ENCODE results near the gene TNIK. TPM values are rescaled to one million over a fixed set of nuclear protein-coding genes. Genes with fewer than 3 reads are reported as not detected.

The TNIK gene
- total RNA-seq, 1 donor from 2014 or later, result 38.1 TPM

DNA sequence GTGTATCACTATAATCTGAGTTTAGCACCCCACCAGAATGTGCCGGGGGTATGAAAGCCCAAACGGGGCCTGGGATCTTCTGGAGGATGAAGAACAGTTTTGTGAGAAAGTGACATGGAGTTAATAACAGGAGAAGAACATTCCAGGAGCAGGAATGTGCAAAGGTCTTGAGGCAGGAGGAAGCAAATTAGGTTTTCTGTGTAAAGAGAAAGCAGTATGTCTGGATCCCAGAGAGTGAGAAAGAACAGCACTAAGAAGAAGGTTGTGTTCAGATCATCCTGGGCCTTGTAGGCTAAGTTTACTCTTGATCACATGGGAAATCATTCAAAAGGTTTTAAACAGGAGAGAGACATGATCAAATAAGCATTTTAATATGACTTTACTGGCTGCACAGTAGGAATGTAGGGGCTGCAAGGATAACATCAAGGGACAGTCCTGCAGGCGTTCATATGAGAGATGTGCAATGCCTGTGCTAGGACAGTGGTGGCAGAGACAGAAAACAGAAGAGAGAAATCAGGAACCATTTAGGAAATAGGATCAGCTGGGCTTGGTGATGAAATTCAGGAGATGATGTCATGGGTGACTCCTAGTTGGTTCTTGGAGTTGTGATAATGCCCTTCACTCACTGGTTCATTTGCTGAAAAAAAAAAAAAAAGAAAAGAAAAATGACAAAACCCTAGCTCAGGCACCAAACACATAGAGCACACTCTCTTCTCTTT, 113.5 kb downstream of the TNIK start:
- no peak overlapping the region for H3K27ac Mint-ChIP-seq
- TF ChIP-seq, protein P1, sequence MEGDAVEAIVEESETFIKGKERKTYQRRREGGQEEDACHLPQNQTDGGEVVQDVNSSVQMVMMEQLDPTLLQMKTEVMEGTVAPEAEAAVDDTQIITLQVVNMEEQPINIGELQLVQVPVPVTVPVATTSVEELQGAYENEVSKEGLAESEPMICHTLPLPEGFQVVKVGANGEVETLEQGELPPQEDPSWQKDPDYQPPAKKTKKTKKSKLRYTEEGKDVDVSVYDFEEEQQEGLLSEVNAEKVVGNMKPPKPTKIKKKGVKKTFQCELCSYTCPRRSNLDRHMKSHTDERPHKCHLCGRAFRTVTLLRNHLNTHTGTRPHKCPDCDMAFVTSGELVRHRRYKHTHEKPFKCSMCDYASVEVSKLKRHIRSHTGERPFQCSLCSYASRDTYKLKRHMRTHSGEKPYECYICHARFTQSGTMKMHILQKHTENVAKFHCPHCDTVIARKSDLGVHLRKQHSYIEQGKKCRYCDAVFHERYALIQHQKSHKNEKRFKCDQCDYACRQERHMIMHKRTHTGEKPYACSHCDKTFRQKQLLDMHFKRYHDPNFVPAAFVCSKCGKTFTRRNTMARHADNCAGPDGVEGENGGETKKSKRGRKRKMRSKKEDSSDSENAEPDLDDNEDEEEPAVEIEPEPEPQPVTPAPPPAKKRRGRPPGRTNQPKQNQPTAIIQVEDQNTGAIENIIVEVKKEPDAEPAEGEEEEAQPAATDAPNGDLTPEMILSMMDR (conservative IDR thresholded peaks at IDR 0.05), result no peak
- peaks cover 37% of the 10 kb centered on the region for H3K4me1 Mint-ChIP-seq (ENCODE audit: unreplicated experiment)
- DNase-seq (ENCODE audit: extremely low spot score, unreplicated experiment), result no peak
- H3K27me3 Mint-ChIP-seq, result no peaks in the 10 kb centered on the region
- peaks cover 7% of the 10 kb centered on the region for H3K36me3 Mint-ChIP-seq
- H3K4me3 Mint-ChIP-seq, result peak overlapping the region; percentile 27
- H3K9me3 Mint-ChIP-seq, result peaks cover 4% of the 10 kb centered on the region

DNA sequence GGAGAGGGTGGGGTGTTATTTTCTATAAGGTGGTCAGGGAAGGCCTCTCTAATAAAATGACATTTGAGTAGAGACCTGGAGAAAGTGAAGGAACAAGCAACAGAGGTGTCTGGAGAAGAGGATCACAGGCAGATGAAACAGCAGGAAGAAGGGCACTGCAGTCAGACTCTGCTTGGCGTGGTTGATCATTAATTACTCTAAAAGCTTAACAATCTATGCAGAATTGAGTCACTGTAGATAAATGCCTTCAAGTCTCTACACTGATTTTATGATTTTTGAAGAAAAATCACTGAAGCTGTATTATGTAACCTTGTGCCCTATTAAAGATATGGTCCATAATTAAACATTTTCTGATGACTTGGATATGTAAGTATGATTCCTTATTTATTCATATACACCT, 114.2 kb downstream of the TNIK start:
- no peak for DNase-seq (ENCODE audit: extremely low spot score, unreplicated experiment)
- Mint-ChIP-seq H3K9me3 (peaks cover 4% of the 10 kb centered on the region), H3K4me1 (ENCODE audit: unreplicated experiment) (peaks cover 32% of the 10 kb centered on the region), H3K27me3 (no peaks in the 10 kb centered on the region), H3K36me3 (peaks cover 7% of the 10 kb centered on the region), H3K27ac (no peak overlapping the region), H3K4me3 (no peak overlapping the region)
- TF ChIP-seq, protein P1 (conservative IDR thresholded peaks at IDR 0.05), result no peak

DNA sequence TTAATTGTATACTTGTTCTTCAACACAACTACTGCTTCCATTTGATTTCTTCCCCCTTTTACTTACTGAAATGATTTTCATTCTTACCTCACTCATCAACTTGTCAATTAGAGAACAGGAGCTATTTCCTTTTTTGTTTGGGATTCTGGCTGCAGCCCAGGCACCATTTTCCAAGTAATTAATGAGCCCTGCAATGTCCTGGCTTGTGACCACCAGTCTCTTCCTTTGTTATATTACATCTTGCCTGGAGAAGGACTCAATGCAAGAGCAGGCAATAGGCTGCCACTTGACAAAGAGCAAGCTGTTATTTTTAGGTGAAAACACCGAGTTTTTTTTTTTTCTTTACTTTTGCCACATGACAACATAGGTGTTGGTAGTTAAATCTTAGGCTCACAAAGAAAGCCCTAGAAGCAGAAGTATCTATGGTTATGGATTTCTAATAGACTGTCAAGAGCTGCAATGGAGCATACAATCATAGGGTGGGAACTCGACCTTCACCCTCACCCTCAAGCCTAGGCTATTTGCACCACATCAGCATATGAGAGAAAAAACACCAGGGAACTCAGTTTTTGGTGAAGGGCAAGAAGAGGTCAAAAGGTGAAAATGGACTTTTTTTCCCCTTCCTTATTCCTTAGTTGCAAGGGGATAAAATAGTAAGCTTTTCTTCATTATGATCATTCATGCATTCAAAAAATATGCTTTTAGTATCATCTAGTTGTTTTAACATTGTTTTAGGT, 114.9 kb downstream of the TNIK start:
- TF ChIP-seq, protein P1 (conservative IDR thresholded peaks at IDR 0.05), result no peak
- peaks cover 32% of the 10 kb centered on the region for H3K4me1 Mint-ChIP-seq (ENCODE audit: unreplicated experiment)
- no peaks in the 10 kb centered on the region for H3K27me3 Mint-ChIP-seq
- peaks cover 4% of the 10 kb centered on the region for H3K9me3 Mint-ChIP-seq
- H3K27ac Mint-ChIP-seq, result no peak overlapping the region
- H3K36me3 Mint-ChIP-seq, result peaks cover 7% of the 10 kb centered on the region
- no peak for DNase-seq (ENCODE audit: extremely low spot score, unreplicated experiment)
- H3K4me3 Mint-ChIP-seq, result no peak overlapping the region

DNA sequence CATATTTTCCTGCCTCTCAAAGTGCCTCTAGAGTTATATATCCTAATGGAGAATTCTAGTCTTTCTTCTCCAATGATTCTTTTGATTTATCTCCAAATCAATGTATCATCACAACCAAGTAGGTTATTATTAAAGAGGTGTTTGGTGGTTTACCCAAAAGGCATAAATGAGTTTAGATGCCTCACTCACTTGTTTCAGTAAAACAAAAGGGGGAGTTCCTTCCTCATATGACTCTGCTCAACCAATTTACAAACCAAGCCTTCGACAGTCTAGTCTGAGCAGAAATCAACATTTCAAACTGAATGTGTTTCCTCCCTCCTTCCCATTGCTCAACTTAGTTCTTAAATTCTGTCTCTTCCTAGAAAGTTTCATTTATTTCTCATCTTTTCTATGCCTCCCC, 116.5 kb downstream of the TNIK start:
- peaks cover 7% of the 10 kb centered on the region for H3K36me3 Mint-ChIP-seq
- no peak for DNase-seq (ENCODE audit: extremely low spot score, unreplicated experiment)
- no peak overlapping the region for H3K4me3 Mint-ChIP-seq
- H3K27ac Mint-ChIP-seq, result no peak overlapping the region
- no peaks in the 10 kb centered on the region for H3K27me3 Mint-ChIP-seq
- TF ChIP-seq, protein P1 (conservative IDR thresholded peaks at IDR 0.05), result no peak
- H3K9me3 Mint-ChIP-seq, result peaks cover 4% of the 10 kb centered on the region
- peaks cover 24% of the 10 kb centered on the region for H3K4me1 Mint-ChIP-seq (ENCODE audit: unreplicated experiment)

DNA sequence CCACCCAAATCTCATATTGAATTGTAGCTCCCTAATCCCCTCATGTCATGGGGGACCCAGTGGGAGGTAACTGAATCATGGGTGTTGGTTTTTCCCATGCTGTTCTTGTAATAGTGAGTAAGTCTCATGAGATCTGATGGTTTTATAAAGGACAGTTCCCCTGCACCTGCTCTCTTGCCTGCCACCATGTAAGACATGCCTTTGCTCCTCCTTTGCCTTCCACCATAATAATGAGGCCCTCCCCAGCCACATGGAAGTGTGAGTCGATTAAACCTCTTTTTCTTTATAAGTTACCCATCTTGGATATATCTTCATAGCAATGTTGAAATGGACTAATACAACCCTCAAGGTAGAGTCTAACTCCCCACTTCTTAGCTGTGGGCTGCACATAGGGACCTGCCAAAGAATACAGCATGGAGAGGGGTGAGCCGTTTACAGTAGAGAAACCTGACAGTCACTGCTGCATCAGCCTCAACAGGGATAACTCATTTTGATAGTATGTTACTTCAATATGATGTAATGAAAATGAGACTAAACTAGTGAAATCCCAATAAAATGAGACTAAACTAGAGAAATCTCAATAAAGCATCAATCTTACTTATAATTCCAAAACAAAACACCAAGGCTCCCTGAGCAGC, 117.3 kb downstream of the TNIK start:
- Mint-ChIP-seq H3K36me3 (peaks cover 7% of the 10 kb centered on the region), H3K27me3 (no peaks in the 10 kb centered on the region), H3K4me1 (ENCODE audit: unreplicated experiment) (peaks cover 20% of the 10 kb centered on the region), H3K27ac (no peak overlapping the region), H3K4me3 (no peak overlapping the region), H3K9me3 (peaks cover 4% of the 10 kb centered on the region)
- TF ChIP-seq, protein P1 (conservative IDR thresholded peaks at IDR 0.05), result no peak
- DNase-seq (ENCODE audit: extremely low spot score, unreplicated experiment), result no peak
